CD14-positive monocyte (primary cell): ENCODE data around the gene SPTLC1. TPM values are rescaled to one million over a fixed set of nuclear protein-coding genes. Genes with fewer than 3 reads are reported as not detected.

ENCODE experiments used
- DNase-seq, 3 donors: peaks; one replicate each; pipeline ENCODE4 v3.0.0-alpha.2; 2011 to 2022
- H2AFZ ChIP-seq: 2 replicates; pipeline ENCODE4 v1.6.0; 2012; ENCODE audit warnings: mild to moderate bottlenecking, low read depth, low read length, inconsistent platforms; ENCODE audit not compliant: insufficient read depth, poor library complexity, severe bottlenecking
- H3K27ac ChIP-seq, 2 donors: 1 replicate in 1 of 2; 2 replicates in 1 of 2; pipeline ENCODE4 v1.5.1; 2012 to 2013; ENCODE audit warnings: low read length in 2 of 2, control low read depth in 1 of 2, inconsistent platforms in 1 of 2, low read depth in 1 of 2, mild to moderate bottlenecking in 1 of 2
- H3K27me3 ChIP-seq, 2 donors: one replicate each; pipeline versions ENCODE4 v1.6.0 to v1.6.1; 2011 to 2013; ENCODE audit warnings: low read length in 2 of 2; ENCODE audit not compliant: control insufficient read depth in 2 of 2, insufficient read depth in 2 of 2
- H3K36me3 ChIP-seq, 2 donors: replicated peaks in 1 of 2; 1 replicate in 1 of 2; 2 replicates in 1 of 2; pipeline versions ENCODE4 v1.5.1 to v1.6.1; 2012 to 2013; ENCODE audit warnings: low read length in 2 of 2, control low read depth in 1 of 2, inconsistent platforms in 1 of 2, mild to moderate bottlenecking in 1 of 2; ENCODE audit not compliant: insufficient read depth in 2 of 2, control insufficient read depth in 1 of 2
- H3K4me1 ChIP-seq, 2 donors: 1 replicate in 1 of 2; 2 replicates in 1 of 2; pipeline versions ENCODE4 v1.5.1 to v1.6.1; 2012 to 2013; ENCODE audit warnings: low read length in 2 of 2, control low read depth in 1 of 2, inconsistent platforms in 1 of 2, mild to moderate bottlenecking in 1 of 2, moderate library complexity in 1 of 2; ENCODE audit not compliant: insufficient read depth in 2 of 2, control insufficient read depth in 1 of 2
- H3K4me2 ChIP-seq: replicated peaks from 2 replicates; pipeline ENCODE3; 2012; ENCODE audit warnings: low read length, moderate library complexity, mild to moderate bottlenecking; ENCODE audit not compliant: poor library complexity, severe bottlenecking; ENCODE audit errors: extremely low read depth
- H3K4me3 ChIP-seq, 3 experiments: fragments of 200-600 bp in 1 of 3; sonication (generic) in 1 of 3; replicated peaks in 1 of 3; 1 replicate in 2 of 3; 2 replicates in 1 of 3; pipeline ENCODE4 v1.5.1; 2011 to 2013; ENCODE audit warnings: low read length in 3 of 3, mild to moderate bottlenecking in 3 of 3, control low read depth in 2 of 3, low read depth in 2 of 3, inconsistent platforms in 1 of 3, moderate library complexity in 1 of 3
- H3K79me2 ChIP-seq: 2 replicates; pipeline ENCODE4 v1.6.0; 2012; ENCODE audit warnings: mild to moderate bottlenecking, control low read depth, inconsistent platforms, low read length, moderate library complexity; ENCODE audit not compliant: insufficient read depth
- H3K9ac ChIP-seq: 2 replicates; pipeline ENCODE4 v1.6.0; 2017; ENCODE audit warnings: low read length, mild to moderate bottlenecking; ENCODE audit not compliant: insufficient read depth, poor library complexity, severe bottlenecking
- H3K9me3 ChIP-seq, 2 donors: replicated peaks in 1 of 2; 1 replicate in 1 of 2; 2 replicates in 1 of 2; pipeline versions ENCODE4 v1.5.1 to v1.6.1; 2012 to 2013; ENCODE audit warnings: low read length in 2 of 2, control low read depth in 1 of 2; ENCODE audit not compliant: control insufficient read depth in 1 of 2, insufficient read depth in 1 of 2
- H4K20me1 ChIP-seq: 2 replicates; pipeline ENCODE4 v1.6.0; 2012; ENCODE audit warnings: mild to moderate bottlenecking, low read length, control low read depth, moderate library complexity; ENCODE audit not compliant: insufficient read depth
- H3K27ac Mint-ChIP-seq, 7 donors: one replicate each; pipeline ENCODE4 v1.8.0; 2020; ENCODE audit warnings: mild to moderate bottlenecking in 7 of 7, mixed read lengths in 7 of 7, moderate library complexity in 6 of 7, inconsistent platforms in 2 of 7
- H3K27me3 Mint-ChIP-seq, 3 donors: one replicate each; pipeline ENCODE4 v1.8.0; 2021 to 2022; ENCODE audit warnings: low read depth in 3 of 3, mild to moderate bottlenecking in 3 of 3, mixed read lengths in 3 of 3, moderate library complexity in 3 of 3, inconsistent platforms in 1 of 3
- H3K36me3 Mint-ChIP-seq, 2 donors: one replicate each; pipeline ENCODE4 v1.8.0; 2020; ENCODE audit warnings: mixed read lengths in 2 of 2, inconsistent platforms in 1 of 2, mild to moderate bottlenecking in 1 of 2
- H3K4me1 Mint-ChIP-seq: one replicate; pipeline ENCODE4 v1.8.0; 2020; ENCODE audit warnings: mild to moderate bottlenecking, mixed read lengths
- H3K4me3 Mint-ChIP-seq, 2 donors: one replicate each; pipeline ENCODE4 v1.8.0; 2020; ENCODE audit warnings: mild to moderate bottlenecking in 2 of 2, mixed read lengths in 2 of 2, moderate library complexity in 1 of 2
- H3K9me3 Mint-ChIP-seq, 7 donors: one replicate each; pipeline ENCODE4 v1.8.0; 2020 to 2022; ENCODE audit warnings: mixed read lengths in 7 of 7, mild to moderate bottlenecking in 6 of 7, moderate library complexity in 6 of 7, inconsistent platforms in 2 of 7
- WGBS: methylation state at CpG from one replicate; pipeline ENCODE4 v1.1.5; 2013; ENCODE audit warnings: missing lambda C conversion rate; ENCODE audit not compliant: insufficient coverage; 5-methylcytosine and 5-hydroxymethylcytosine counted together
- intact Hi-C, 2 donors: fragments of 100-400 bp; cut with micrococcal nuclease; formaldehyde crosslinking; loops; one replicate each; pipeline versions ENCODE4 v1.15.0 to v1.15.1; 2023
- polyA plus RNA-seq, 3 donors: library from polyadenylated mRNA; depleted of rRNA in 1 of 3; unstranded in 2 of 3; stranded (reverse) in 1 of 3; fragments of 300-500 nt in 2 of 3; fragments of >200 nt in 1 of 3; fragmentation: Illumina TruSeq in 2 of 3; gene quantifications; 1 replicate in 2 of 3; 2 replicates in 1 of 3; pipeline ENCODE4 v1.2.3, GENCODE V29; 2012 to 2021
- TF ChIP-seq, protein P1 (sequence below): fragments of 200-600 bp; IDR thresholded peaks from one replicate; pipeline ENCODE4 v1.8.0; 2022; ENCODE audit warnings: antibody characterized with exemption, mild to moderate bottlenecking

Gene SPTLC1
- polyA plus RNA-seq, 3 donors: 37.4 to 92.4 (median 80.0) TPM

DNA sequence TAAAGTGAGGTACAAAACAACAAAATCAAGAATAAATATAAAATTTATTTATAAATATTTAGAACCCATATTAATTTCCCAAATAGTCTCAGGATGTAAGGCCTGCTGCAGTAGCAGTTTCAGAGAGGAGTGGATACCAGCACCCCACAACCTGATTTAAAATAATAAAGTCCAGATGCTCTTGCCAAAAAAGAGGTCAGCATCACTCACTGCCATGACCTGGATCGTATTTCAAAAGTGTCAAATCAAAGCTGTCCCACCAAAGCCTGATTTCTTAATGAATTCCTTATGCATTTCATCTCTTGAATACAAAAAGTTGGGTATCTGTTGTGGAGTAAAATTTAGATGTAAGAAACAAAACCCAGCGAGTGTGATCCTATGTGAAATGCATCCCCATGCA is 107.2 kb downstream of the SPTLC1 start:
- Histone ChIP-seq H3K79me2 (no peaks in the 10 kb centered on the region), H4K20me1 (no peaks in the 10 kb centered on the region), H3K36me3 (no peaks in the 10 kb centered on the region), H3K4me1 (peaks cover 8 to 13% of the 10 kb centered on the region in 2 donors), H3K27me3 (no peaks in the 10 kb centered on the region), H3K4me3 (no peak overlapping the region), H2AFZ (no peak overlapping the region), H3K27ac (no peak overlapping the region), H3K9me3 (peaks cover 0 to 10% of the 10 kb centered on the region in 2 donors), H3K4me2 (no peak overlapping the region), H3K9ac (no peak overlapping the region)
- intact Hi-C loops: no loop called here
- Mint-ChIP-seq H3K27ac (no peak overlapping the region), H3K27me3 (peaks cover 2 to 4% (median 3%) of the 10 kb centered on the region in 3 donors), H3K4me1 (peaks cover 14% of the 10 kb centered on the region), H3K9me3 (peaks cover 0 to 14% (median 4%) of the 10 kb centered on the region in 7 donors), H3K36me3 (no peaks in the 10 kb centered on the region), H3K4me3 (no peak overlapping the region)
- DNase-seq: no peak
- no CpG with 5 or more reads among the region's 2 CpGs for WGBS
- TF ChIP-seq, protein P1, sequence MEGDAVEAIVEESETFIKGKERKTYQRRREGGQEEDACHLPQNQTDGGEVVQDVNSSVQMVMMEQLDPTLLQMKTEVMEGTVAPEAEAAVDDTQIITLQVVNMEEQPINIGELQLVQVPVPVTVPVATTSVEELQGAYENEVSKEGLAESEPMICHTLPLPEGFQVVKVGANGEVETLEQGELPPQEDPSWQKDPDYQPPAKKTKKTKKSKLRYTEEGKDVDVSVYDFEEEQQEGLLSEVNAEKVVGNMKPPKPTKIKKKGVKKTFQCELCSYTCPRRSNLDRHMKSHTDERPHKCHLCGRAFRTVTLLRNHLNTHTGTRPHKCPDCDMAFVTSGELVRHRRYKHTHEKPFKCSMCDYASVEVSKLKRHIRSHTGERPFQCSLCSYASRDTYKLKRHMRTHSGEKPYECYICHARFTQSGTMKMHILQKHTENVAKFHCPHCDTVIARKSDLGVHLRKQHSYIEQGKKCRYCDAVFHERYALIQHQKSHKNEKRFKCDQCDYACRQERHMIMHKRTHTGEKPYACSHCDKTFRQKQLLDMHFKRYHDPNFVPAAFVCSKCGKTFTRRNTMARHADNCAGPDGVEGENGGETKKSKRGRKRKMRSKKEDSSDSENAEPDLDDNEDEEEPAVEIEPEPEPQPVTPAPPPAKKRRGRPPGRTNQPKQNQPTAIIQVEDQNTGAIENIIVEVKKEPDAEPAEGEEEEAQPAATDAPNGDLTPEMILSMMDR: no peak

DNA sequence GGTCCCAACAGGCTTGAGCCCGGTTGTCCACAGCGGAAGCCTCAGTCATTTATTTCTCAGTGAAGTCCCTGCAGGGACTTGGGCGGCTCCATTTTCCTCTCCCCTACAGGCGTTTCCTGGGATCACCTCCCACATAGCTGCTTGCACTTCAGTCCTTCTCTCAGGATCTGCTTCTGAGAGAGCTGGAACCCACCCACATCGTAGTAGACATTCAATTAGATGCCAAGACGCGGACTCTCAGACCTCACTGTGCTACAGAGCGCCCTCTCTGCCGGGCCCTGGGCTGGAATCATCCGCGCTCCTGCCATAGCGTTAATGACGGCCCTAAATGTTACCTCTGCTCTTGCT is 111.2 kb downstream of the SPTLC1 start:
- H3K4me1 ChIP-seq: no peaks in the 10 kb centered on the region
- H3K27me3 ChIP-seq: no peaks in the 10 kb centered on the region
- peaks cover 0 to 10% of the 10 kb centered on the region in 2 donors for H3K9me3 ChIP-seq
- H3K79me2 ChIP-seq: no peaks in the 10 kb centered on the region
- H3K36me3 Mint-ChIP-seq: no peaks in the 10 kb centered on the region
- H3K9me3 Mint-ChIP-seq: peaks cover 0 to 14% (median 4%) of the 10 kb centered on the region in 7 donors
- no peak overlapping the region for H2AFZ ChIP-seq
- no peak overlapping the region for H3K4me3 ChIP-seq
- no peaks in the 10 kb centered on the region for H4K20me1 ChIP-seq
- TF ChIP-seq, protein P1: no peak
- H3K27ac Mint-ChIP-seq: no peak overlapping the region
- H3K9ac ChIP-seq: no peak overlapping the region
- H3K27ac ChIP-seq: no peak overlapping the region
- 86% methylated on average over 13 of the region's 13 CpGs for WGBS
- no peaks in the 10 kb centered on the region for H3K4me1 Mint-ChIP-seq
- no peak overlapping the region for H3K4me2 ChIP-seq
- DNase-seq: no peak
- H3K27me3 Mint-ChIP-seq: peaks cover 4 to 7% (median 4%) of the 10 kb centered on the region in 3 donors
- intact Hi-C loops: no loop called here
- H3K36me3 ChIP-seq: no peaks in the 10 kb centered on the region
- no peak overlapping the region for H3K4me3 Mint-ChIP-seq
